HCT116 (cell line): ENCODE data around the gene PLEKHG3. TPM values are rescaled to one million over a fixed set of nuclear protein-coding genes. Genes with fewer than 3 reads are reported as not detected.

Experiments
- ATAC-seq: fragments of 200-7000 bp; cut with Tn5 transposase; 2 replicates; pipeline ENCODE4 v1.9.1; 2020; ENCODE audit warnings: mild to moderate bottlenecking, moderate library complexity
- BruUV-seq: library from RNA; stranded (reverse); fragments of 400-500 nt; replicated peaks from 2 replicates; lab custom pipeline; 2021; lab: Mats Ljungman, UMichigan
- CTCF ChIA-PET: fragments of 300-600 bp; sonication (Branson Sonifier 250); formaldehyde crosslinking; loops from one replicate; lab custom pipeline; 2021; ENCODE audit warnings: antibody characterized with exemption; lab: Charles Lee
- POLR2A ChIA-PET: fragments of 300-600, 350-600 bp; sonication (Branson Sonifier 250); formaldehyde crosslinking; loops from one replicate; lab custom pipeline; 2021; ENCODE audit warnings: antibody characterized with exemption; lab: Charles Lee
- RAD21 ChIA-PET, 2 experiments: fragments of 300-600 bp; sonication (Branson Sonifier 250); formaldehyde crosslinking; loops; one replicate each; lab custom pipeline; 2023; ENCODE audit warnings: low total read pairs in 2 of 2; ENCODE audit not compliant: uncharacterized antibody in 2 of 2, unreplicated experiment in 2 of 2, low non-redundant PET in 1 of 2; lab: Charles Lee
- DNase-seq: peaks from one replicate; pipeline ENCODE4 v3.0.0-alpha.2; 2010; ENCODE audit warnings: low read depth, low spot score
- H2AFZ ChIP-seq: fragments of 200-600 bp; shearing (Covaris generic), sonication (generic); 2 replicates; pipeline ENCODE4 v1.6.1; 2017; ENCODE audit warnings: low read depth, mixed run types, mixed read lengths, antibody characterized with exemption, low read length; ENCODE audit not compliant: poor library complexity, severe bottlenecking
- H3K27ac ChIP-seq: 2 replicates; pipeline ENCODE4 v1.5.1; 2012; ENCODE audit warnings: low read depth, low read length
- H3K27me3 ChIP-seq: fragments of 200-600 bp; sonication (generic); 2 replicates; pipeline ENCODE4 v1.6.1; 2016; ENCODE audit warnings: mixed run types, low read length, mixed read lengths; ENCODE audit not compliant: insufficient read depth
- H3K36me3 ChIP-seq, 2 experiments: fragments of 200-500 bp in 1 of 2; fragments of 200-600 bp in 1 of 2; sonication (Bioruptor generic) in 1 of 2; sonication (generic) in 1 of 2; 2 replicates each; pipeline versions ENCODE4 v1.5.1 to v1.6.1; 2014 to 2016; ENCODE audit warnings: low read length in 2 of 2, inconsistent platforms in 1 of 2, mixed read lengths in 1 of 2, mixed run types in 1 of 2; ENCODE audit not compliant: insufficient read depth in 2 of 2, control insufficient read depth in 1 of 2
- H3K4me1 ChIP-seq, 2 experiments: fragments of 200-600 bp in 1 of 2; sonication (generic) in 1 of 2; 2 replicates each; pipeline versions ENCODE4 v1.5.1 to v1.6.1; 2012 to 2017; ENCODE audit warnings: low read length in 2 of 2, inconsistent platforms in 1 of 2, mild to moderate bottlenecking in 1 of 2, mixed read lengths in 1 of 2, mixed run types in 1 of 2, moderate library complexity in 1 of 2; ENCODE audit not compliant: insufficient read depth in 2 of 2, control insufficient read depth in 1 of 2
- H3K4me2 ChIP-seq: fragments of 200-600 bp; sonication (generic); 2 replicates; pipeline ENCODE4 v1.6.1; 2017; ENCODE audit warnings: mixed run types, low read length, mixed read lengths
- H3K4me3 ChIP-seq, 2 experiments: fragments of 200-600 bp in 1 of 2; sonication (generic) in 1 of 2; replicated peaks in 1 of 2; 2 replicates each; pipeline ENCODE4 v1.5.1; 2011 to 2016; ENCODE audit warnings: low read length in 2 of 2, control low read depth in 1 of 2, low read depth in 1 of 2, mild to moderate bottlenecking in 1 of 2, mixed read lengths in 1 of 2, mixed run types in 1 of 2
- H3K79me2 ChIP-seq: fragments of 200-600 bp; sonication (generic); 2 replicates; pipeline ENCODE4 v1.6.1; 2017; ENCODE audit warnings: mild to moderate bottlenecking, mixed run types, low read length, moderate library complexity, mixed read lengths; ENCODE audit not compliant: insufficient read depth
- H3K9ac ChIP-seq: fragments of 200-600 bp; sonication (generic); 2 replicates; pipeline ENCODE4 v1.6.1; 2016; ENCODE audit warnings: low read length, mixed read lengths
- H3K9me2 ChIP-seq: fragments of 200-600 bp; sonication (generic), shearing (Covaris generic); 2 replicates; pipeline ENCODE4 v1.6.1; 2017; ENCODE audit warnings: mixed run types, mild to moderate bottlenecking, moderate library complexity; ENCODE audit not compliant: insufficient read depth
- H3K9me3 ChIP-seq, 2 experiments: fragments of 200-500 bp in 1 of 2; fragments of 200-600 bp in 1 of 2; sonication (Bioruptor generic) in 1 of 2; sonication (generic) in 1 of 2; 2 replicates each; pipeline ENCODE4 v1.6.1; 2014 to 2017; ENCODE audit warnings: low read length in 2 of 2, mixed read lengths in 2 of 2, inconsistent platforms in 1 of 2, low read depth in 1 of 2, mild to moderate bottlenecking in 1 of 2, mixed run types in 1 of 2, moderate library complexity in 1 of 2; ENCODE audit not compliant: control insufficient read depth in 1 of 2, insufficient read depth in 1 of 2
- H4K20me1 ChIP-seq: fragments of 200-600 bp; sonication (generic), shearing (Covaris generic); 2 replicates; pipeline ENCODE4 v1.6.1; 2017; ENCODE audit warnings: mixed run types, mild to moderate bottlenecking, moderate library complexity; ENCODE audit not compliant: insufficient read depth
- ATF3 ChIP-seq: IDR thresholded peaks from 2 replicates; pipeline ENCODE4 v1.6.1; 2012
- CBX3 ChIP-seq: IDR thresholded peaks from 2 replicates; pipeline ENCODE4 v1.6.1; 2012; ENCODE audit warnings: low read depth
- CEBPB ChIP-seq: IDR thresholded peaks from 2 replicates; pipeline ENCODE4 v1.6.1; 2012; ENCODE audit warnings: low read depth
- CTCF ChIP-seq, 3 experiments: fragments of 200-600 bp in 1 of 3; sonication (generic) in 1 of 3; IDR thresholded peaks in 2 of 3; conservative IDR thresholded peaks in 1 of 3; 2 replicates each; pipeline ENCODE4 v1.5.1; 2012 to 2017; ENCODE audit warnings: low read depth in 2 of 3, low read length in 2 of 3, antibody characterized with exemption in 1 of 3, borderline replicate concordance in 1 of 3, control low read depth in 1 of 3, mild to moderate bottlenecking in 1 of 3, mixed read lengths in 1 of 3, mixed run types in 1 of 3, moderate library complexity in 1 of 3; ENCODE audit not compliant: insufficient read depth in 1 of 3
- EGR1 ChIP-seq: IDR thresholded peaks from 2 replicates; pipeline ENCODE4 v1.6.1; 2012; ENCODE audit warnings: low read depth
- EZH2 ChIP-seq: fragments of 200-600 bp; sonication (generic); IDR thresholded peaks from 2 replicates; pipeline ENCODE4 v1.6.1; 2017; ENCODE audit warnings: antibody characterized with exemption, mixed run types
- EZH2phosphoT487 ChIP-seq: fragments of 200-600 bp; IDR thresholded peaks from 2 replicates; pipeline ENCODE4 v1.6.1; 2018; ENCODE audit warnings: antibody characterized with exemption, borderline replicate concordance
- FOSL1 ChIP-seq: IDR thresholded peaks from 2 replicates; pipeline ENCODE4 v1.6.1; 2012; ENCODE audit warnings: low read depth
- JUND ChIP-seq: IDR thresholded peaks from 2 replicates; pipeline ENCODE4 v1.6.1; 2012
- MAX ChIP-seq: IDR thresholded peaks from 2 replicates; pipeline ENCODE4 v1.6.1; 2012
- POLR2A ChIP-seq: IDR thresholded peaks from 2 replicates; pipeline ENCODE4 v1.7.0; 2011; ENCODE audit warnings: borderline replicate concordance; ENCODE audit not compliant: insufficient read depth, insufficient read length; ENCODE audit errors: extremely low read depth
- POLR2AphosphoS5 ChIP-seq: IDR thresholded peaks from 2 replicates; pipeline ENCODE4 v1.6.1; 2011; ENCODE audit warnings: mild to moderate bottlenecking, low read depth, low read length, moderate library complexity
- SP1 ChIP-seq: IDR thresholded peaks from 2 replicates; pipeline ENCODE4 v1.6.1; 2012; ENCODE audit warnings: low read depth
- SRF ChIP-seq: IDR thresholded peaks from 2 replicates; pipeline ENCODE4 v1.6.1; 2012; ENCODE audit warnings: low read depth
- TCF7L2 ChIP-seq: IDR thresholded peaks from 2 replicates; pipeline ENCODE4 v1.7.0; 2011; ENCODE audit warnings: borderline replicate concordance, inconsistent platforms; ENCODE audit not compliant: insufficient read depth, insufficient read length; ENCODE audit errors: extremely low read depth
- YY1 ChIP-seq: IDR thresholded peaks from 2 replicates; pipeline ENCODE4 v1.6.1; 2011; ENCODE audit warnings: low read length, low read depth, moderate library complexity, mild to moderate bottlenecking; ENCODE audit not compliant: insufficient replicate concordance; ENCODE audit errors: extremely low read depth
- ZBTB33 ChIP-seq: IDR thresholded peaks from 2 replicates; pipeline ENCODE4 v1.6.1; 2011; ENCODE audit warnings: mild to moderate bottlenecking, low read length, moderate library complexity; ENCODE audit not compliant: insufficient replicate concordance; ENCODE audit errors: extremely low read depth
- ZFX ChIP-seq: fragments of 450-650 bp; IDR thresholded peaks from 2 replicates; pipeline ENCODE4 v1.6.1; 2017
- intact Hi-C: fragments of 100-400 bp; cut with micrococcal nuclease; formaldehyde crosslinking; loops from 2 replicates; pipeline ENCODE4 v1.10.0; 2022
- total RNA-seq: library from RNA; stranded (reverse); gene quantifications from one replicate; pipeline ENCODE4 v1.2.1, GENCODE V29; 2021; ENCODE audit not compliant: unreplicated experiment
- TF ChIP-seq, protein P1 (sequence below): IDR thresholded peaks from 2 replicates; pipeline ENCODE4 v1.6.1; 2012; ENCODE audit warnings: low read depth

Gene PLEKHG3
- total RNA-seq, 1 experiment from 2014 or later: 55.6 TPM

DNA sequence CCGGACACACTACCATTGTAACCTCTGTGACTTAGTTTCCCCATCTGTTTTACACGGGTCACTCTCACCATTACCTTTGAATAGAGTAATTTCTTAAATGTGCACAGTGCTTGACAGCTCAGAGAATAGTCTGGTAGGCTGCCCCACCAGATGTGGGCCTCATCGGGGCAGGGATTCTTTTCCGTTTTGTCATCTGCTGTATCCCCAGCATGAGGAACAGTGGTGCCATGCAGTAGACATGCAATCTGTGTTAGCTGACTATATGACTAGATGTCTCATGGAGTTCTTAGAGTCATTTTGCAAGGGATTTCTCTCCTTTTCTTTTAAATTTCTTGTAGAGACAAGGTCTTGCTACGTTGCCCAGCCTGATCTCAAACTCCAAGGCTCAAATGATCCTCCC lies 44.9 kb upstream of the PLEKHG3 start:
- Histone ChIP-seq H3K4me1 (no peaks in the 10 kb centered on the region), H3K4me2 (no peak overlapping the region), H3K27ac (no peak overlapping the region), H4K20me1 (no peaks in the 10 kb centered on the region), H2AFZ (no peak overlapping the region), H3K27me3 (no peaks in the 10 kb centered on the region), H3K9me3 (no peaks in the 10 kb centered on the region), H3K4me3 (no peak overlapping the region), H3K9ac (no peak overlapping the region), H3K36me3 (no peaks in the 10 kb centered on the region), H3K79me2 (no peaks in the 10 kb centered on the region), H3K9me2 (no peaks in the 10 kb centered on the region)
- ChIA-PET POLR2A (no interaction called here), CTCF (no interaction called here), RAD21 (no interaction called here)
- DNase-seq (no peak), ATAC-seq (no peak)
- TF ChIP-seq ATF3 (no peak), ZBTB33 (no peak), TCF7L2 (no peak), MAX (no peak), EZH2 (no peak), ZFX (no peak), CBX3 (no peak), YY1 (no peak), EZH2phosphoT487 (no peak), POLR2AphosphoS5 (no peak), FOSL1 (no peak), EGR1 (no peak), SP1 (no peak), POLR2A (no peak), SRF (no peak), CEBPB (no peak), JUND (no peak), CTCF (IDR thresholded peaks at IDR 0.05 in 2 of 3, conservative IDR thresholded peaks at IDR 0.05 in 1 of 3; ENCODE audit: borderline replicate concordance in 1 of 3, insufficient read depth in 1 of 3, low read depth in 2 of 3, low read length in 2 of 3) (no peak)
- TF ChIP-seq, protein P1, sequence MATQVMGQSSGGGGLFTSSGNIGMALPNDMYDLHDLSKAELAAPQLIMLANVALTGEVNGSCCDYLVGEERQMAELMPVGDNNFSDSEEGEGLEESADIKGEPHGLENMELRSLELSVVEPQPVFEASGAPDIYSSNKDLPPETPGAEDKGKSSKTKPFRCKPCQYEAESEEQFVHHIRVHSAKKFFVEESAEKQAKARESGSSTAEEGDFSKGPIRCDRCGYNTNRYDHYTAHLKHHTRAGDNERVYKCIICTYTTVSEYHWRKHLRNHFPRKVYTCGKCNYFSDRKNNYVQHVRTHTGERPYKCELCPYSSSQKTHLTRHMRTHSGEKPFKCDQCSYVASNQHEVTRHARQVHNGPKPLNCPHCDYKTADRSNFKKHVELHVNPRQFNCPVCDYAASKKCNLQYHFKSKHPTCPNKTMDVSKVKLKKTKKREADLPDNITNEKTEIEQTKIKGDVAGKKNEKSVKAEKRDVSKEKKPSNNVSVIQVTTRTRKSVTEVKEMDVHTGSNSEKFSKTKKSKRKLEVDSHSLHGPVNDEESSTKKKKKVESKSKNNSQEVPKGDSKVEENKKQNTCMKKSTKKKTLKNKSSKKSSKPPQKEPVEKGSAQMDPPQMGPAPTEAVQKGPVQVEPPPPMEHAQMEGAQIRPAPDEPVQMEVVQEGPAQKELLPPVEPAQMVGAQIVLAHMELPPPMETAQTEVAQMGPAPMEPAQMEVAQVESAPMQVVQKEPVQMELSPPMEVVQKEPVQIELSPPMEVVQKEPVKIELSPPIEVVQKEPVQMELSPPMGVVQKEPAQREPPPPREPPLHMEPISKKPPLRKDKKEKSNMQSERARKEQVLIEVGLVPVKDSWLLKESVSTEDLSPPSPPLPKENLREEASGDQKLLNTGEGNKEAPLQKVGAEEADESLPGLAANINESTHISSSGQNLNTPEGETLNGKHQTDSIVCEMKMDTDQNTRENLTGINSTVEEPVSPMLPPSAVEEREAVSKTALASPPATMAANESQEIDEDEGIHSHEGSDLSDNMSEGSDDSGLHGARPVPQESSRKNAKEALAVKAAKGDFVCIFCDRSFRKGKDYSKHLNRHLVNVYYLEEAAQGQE: no peak
- intact Hi-C loops: no loop called here
- BruUV-seq: no TSS peak
